Epidermal melanocyte (primary cell): ENCODE results near the gene PCSK6.

ENCODE experiments used
- DNase-seq: peaks from one replicate; pipeline ENCODE4 v3.0.0; 2011; ENCODE audit warnings: low spot score; ENCODE audit not compliant: insufficient read length

PCSK6 gene

GRCh38 chr15:101280007-101280406, 209.5 kb downstream of the PCSK6 start:
- DNase-seq = no peak

GRCh38 chr15:101277943-101278564, 211.5 kb downstream of the PCSK6 start:
- no peak for DNase-seq

GRCh38 chr15:101277038-101277822, 212.3 kb downstream of the PCSK6 start, which contains the start of gene SELENOS:
SELENOS (minus strand) TSS chr15:101277485; CDS start chr15:101277417, 68 bp downstream.
- DNase-seq = peak; percentile 70

GRCh38 chr15:101276501-101277037, 212.9 kb downstream of the PCSK6 start:
- no peak for DNase-seq

DNA sequence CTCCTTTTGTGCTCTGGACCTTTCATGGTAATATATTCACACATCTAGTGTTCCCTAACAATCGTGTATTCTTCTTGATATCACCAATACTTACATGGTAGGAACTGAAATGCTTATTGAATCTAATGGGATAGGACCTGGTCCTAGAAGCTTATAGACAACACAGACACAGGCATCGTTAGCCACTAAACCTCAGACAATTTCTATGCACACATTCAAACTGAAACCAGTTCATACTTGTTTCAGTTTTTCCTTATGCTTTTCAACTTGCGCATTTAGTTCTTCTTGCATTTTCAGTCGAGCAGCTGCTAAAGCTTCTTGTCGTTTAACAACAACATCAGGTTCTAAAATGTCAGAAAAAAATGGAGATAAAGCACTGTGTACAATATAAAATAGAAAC, 214.5 kb downstream of the PCSK6 start:
- no peak for DNase-seq

DNA sequence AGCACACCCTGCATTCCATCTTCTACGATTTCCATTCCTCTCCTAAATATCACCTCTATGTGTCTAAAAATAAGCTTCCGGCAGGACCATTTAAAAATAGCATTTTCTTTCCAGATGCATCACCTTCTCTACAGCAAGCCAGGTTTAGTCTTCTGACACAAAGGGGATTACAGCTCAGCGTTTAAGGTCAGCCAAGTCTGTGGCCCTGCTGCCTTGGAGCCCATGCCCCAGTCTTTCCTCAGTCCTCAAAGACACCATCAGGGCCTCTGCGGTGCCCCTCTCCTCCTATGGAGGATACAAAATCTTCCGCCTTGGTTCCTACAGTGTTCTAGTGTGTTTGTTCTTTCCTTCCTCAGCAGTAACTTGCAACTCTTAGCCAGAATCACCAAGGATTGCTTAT, 216.0 kb downstream of the PCSK6 start:
- no peak for DNase-seq

DNA sequence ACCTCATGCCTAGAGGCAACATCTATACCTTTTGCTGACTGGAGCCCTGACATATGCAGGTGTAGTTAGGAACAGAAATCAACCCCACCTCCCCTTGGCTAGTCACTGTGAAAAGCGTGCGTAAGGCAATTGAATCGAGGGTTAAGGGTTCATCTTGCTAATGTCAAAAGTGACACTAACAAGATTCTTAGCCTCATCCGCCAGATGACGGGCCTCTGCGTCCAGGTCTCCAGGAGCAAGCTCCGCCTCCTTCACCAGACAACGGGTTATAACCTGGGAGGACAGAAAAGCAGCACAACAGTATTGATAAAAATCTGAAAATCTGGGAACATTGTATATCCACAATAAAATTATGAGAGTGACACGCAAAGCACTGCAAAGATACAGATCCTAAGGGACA, 216.9 kb downstream of the PCSK6 start:
- no peak for DNase-seq

- no peak for DNase-seq
Observed at GRCh38 chr15:101269479-101270223, 219.9 kb downstream of the PCSK6 start.

DNA sequence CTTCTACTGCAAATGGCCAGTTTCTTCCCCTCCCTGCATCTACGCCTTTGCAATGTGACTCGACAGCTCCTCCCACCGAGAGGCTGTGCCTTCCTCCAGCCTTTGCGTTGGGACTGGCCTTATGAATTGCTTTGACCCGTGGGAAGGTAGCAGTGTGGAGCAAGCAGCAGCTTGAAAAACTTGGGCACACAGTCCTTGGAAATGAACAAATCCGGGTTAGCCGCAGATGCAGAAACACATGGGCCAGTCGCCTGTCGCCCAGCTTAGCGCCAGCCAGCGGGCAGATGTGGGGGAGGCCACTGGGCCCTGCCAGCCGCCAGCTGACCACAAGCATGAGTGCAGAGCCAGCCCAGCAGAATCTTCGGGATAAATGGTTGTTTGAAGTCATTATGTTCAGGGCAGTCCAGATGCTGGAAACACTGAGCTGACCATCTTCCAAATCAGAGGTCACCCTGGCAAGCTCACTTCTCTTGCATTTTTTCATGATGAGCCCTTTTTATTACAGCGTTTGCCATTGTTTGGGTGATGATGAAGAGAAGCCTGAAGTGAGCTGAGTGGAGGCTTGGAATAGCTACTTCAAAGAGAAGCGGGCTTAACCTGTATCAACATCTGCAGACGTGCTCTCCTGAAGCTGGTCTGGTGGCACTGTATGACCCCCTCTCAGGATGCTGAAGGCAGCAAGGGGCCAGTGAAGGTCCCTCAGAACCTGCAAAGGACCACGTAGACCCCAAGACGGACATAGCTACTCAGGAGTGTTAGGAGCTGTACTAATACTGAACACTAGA, 222.0 kb downstream of the PCSK6 start:
- no peak for DNase-seq

- no peak for DNase-seq
Observed at GRCh38 chr15:101266787-101267186, 222.7 kb downstream of the PCSK6 start.

GRCh38 chr15:101266034-101266433, 223.5 kb downstream of the PCSK6 start:
- DNase-seq = no peak

DNA sequence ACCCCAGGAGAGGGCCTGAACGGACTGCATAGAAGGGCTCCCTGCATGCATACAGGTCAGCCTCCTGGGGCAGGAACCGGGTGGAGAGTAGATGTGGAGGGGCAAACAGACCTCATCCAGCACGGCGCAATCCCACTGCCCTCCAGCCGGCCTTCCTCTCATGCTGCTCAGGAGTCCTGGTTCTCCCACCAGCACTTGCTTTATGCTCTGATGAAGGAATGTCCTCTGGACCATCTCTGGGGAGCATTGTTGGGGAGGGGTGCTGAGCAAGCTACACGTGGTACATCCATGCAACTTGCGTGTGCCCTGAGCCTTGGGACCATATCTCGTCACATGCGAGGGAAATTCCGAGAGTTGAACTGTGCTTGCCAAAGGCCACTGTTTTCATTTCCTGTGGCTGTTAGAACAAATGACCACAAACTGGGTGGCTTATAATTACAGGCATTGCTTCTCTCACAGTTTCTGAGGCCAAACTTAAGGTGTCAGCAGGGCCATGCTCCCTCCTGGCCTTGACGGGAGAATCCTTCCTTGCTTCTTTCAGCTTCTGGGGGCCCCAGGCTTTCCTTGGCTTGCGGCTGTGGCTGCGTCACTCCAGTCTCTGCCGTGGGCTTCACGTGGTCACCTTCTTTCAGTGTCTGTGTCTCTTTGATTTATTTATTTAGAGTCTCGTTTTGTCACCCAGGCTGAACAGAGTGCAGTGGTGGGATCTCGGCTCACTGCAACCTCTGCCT, 224.4 kb downstream of the PCSK6 start:
- no peak for DNase-seq

- no peak for DNase-seq
Observed at GRCh38 chr15:101264011-101264410, 225.5 kb downstream of the PCSK6 start.

- DNase-seq = no peak
Observed at GRCh38 chr15:101262551-101262950, 227.0 kb downstream of the PCSK6 start.

DNA sequence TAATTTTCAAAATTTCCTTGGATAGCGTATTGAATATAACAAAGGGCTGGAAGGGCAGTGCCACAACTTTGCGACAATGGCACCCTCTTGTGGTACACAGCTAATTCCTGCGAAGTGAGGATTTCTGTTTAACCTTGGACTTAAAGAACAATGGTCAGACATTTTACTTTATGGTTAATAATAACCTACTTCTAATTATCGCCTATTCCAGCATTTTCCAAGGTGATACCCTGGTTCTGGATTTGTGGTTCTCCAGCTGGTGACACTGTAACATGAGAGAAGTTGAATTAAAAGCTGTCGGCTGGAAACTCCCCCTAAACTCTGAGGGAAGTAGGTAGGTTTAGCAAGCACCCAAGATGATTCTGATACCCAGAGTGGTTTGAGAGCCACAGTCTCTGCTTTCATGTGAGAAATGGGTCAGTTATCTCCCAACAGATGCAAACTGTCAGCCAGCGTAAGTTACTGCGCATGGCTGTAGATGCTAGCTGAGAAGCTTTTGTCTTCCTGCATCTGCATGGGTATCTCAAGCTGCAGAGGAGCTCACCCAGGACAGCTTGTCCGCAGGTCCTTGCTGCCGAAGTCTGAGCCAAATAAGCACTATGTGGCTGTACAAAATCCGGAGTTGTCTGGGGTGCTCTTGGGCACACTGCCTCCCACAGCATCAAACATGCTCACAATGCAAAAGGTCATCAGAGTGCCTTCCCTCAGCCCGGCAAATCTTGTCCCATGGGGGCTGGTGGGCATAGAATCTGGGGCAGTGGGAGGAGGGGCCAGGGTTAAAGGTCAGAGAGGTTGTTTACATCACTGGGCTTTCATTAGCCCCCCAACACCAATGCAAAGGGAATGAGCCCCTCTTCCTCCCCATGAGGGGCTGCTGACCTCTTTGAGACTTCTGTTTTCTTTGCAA, 231.0 kb downstream of the PCSK6 start:
- DNase-seq = no peak

- DNase-seq = no peak
Observed at GRCh38 chr15:101256757-101257156, 232.8 kb downstream of the PCSK6 start.

- no peak for DNase-seq
Observed at GRCh38 chr15:101255615-101256241, 233.8 kb downstream of the PCSK6 start.

GRCh38 chr15:101255051-101255395, 234.5 kb downstream of the PCSK6 start:
- DNase-seq = no peak
